Panc1 (cell line): ENCODE measurements around the gene INCA1. TPM values are rescaled to one million over a fixed set of nuclear protein-coding genes. Genes with fewer than 3 reads are reported as not detected.

Source experiments
- ATAC-seq: fragments of 200-7000 bp; cut with Tn5 transposase; 2 replicates; pipeline ENCODE4 v1.9.1; 2020; ENCODE audit warnings: mild to moderate bottlenecking, moderate library complexity
- BruUV-seq: library from RNA; stranded (reverse); fragments of 400-500 nt; replicated peaks from 2 replicates; lab custom pipeline; 2021; lab: Mats Ljungman, UMichigan
- CTCF ChIA-PET: fragments of 300-600 bp; sonication (Branson Sonifier 250); formaldehyde crosslinking; loops from one replicate; lab custom pipeline; 2022; ENCODE audit warnings: antibody characterized with exemption; lab: Charles Lee
- POLR2A ChIA-PET: fragments of 300-600 bp; sonication (Branson Sonifier 250); formaldehyde crosslinking; loops from one replicate; lab custom pipeline; 2022; ENCODE audit warnings: antibody characterized with exemption; lab: Charles Lee
- DNase-seq: peaks from one replicate; pipeline ENCODE4 v3.0.0-alpha.2; 2010; ENCODE audit warnings: low read depth, low spot score
- H3K27ac ChIP-seq: 2 replicates; pipeline ENCODE4 v1.5.1; 2011; ENCODE audit warnings: mild to moderate bottlenecking, low read length, inconsistent platforms
- H3K27me3 ChIP-seq: fragments of 200-500 bp; sonication (Bioruptor generic); 2 replicates; pipeline ENCODE4 v1.6.0; 2014; ENCODE audit warnings: low read length, inconsistent platforms; ENCODE audit not compliant: control insufficient read depth, insufficient read depth
- H3K36me3 ChIP-seq: fragments of 200-500 bp; sonication (Bioruptor generic); 2 replicates; pipeline ENCODE4 v1.5.1; 2014; ENCODE audit warnings: inconsistent platforms, mild to moderate bottlenecking, low read length, moderate library complexity; ENCODE audit not compliant: control insufficient read depth, insufficient read depth
- H3K4me1 ChIP-seq: 2 replicates; pipeline ENCODE4 v1.5.1; 2011; ENCODE audit warnings: inconsistent platforms, mild to moderate bottlenecking, low read length, moderate library complexity; ENCODE audit not compliant: control insufficient read depth, insufficient read depth
- H3K4me3 ChIP-seq, 2 experiments: 2 replicates each; pipeline ENCODE4 v1.5.1; 2011 to 2012; ENCODE audit warnings: low read depth in 2 of 2, low read length in 2 of 2, mild to moderate bottlenecking in 2 of 2, inconsistent platforms in 1 of 2, moderate library complexity in 1 of 2
- H3K9me3 ChIP-seq: fragments of 200-500 bp; sonication (Bioruptor generic); 2 replicates; pipeline ENCODE4 v1.5.1; 2014; ENCODE audit warnings: low read depth, mild to moderate bottlenecking, inconsistent platforms, low read length, moderate library complexity; ENCODE audit not compliant: control insufficient read depth, insufficient read depth
- POLR2AphosphoS5 ChIP-seq: IDR thresholded peaks from 2 replicates; pipeline ENCODE4 v1.6.1; 2012; ENCODE audit warnings: mild to moderate bottlenecking, low read depth, low read length, moderate library complexity
- SIN3A ChIP-seq: IDR thresholded peaks from 2 replicates; pipeline ENCODE4 v1.6.1; 2012; ENCODE audit warnings: low read depth, mild to moderate bottlenecking, low read length, moderate library complexity, borderline replicate concordance; ENCODE audit not compliant: insufficient read depth
- TCF7L2 ChIP-seq: IDR thresholded peaks from 2 replicates; pipeline ENCODE4 v1.6.1; 2011; ENCODE audit warnings: mild to moderate bottlenecking, low read depth, low read length, inconsistent platforms
- in situ Hi-C: cut with HindIII; loops from 2 replicates; pipeline ENCODE4 v1.10.0; 2016; ENCODE audit warnings: low sequenced_read_pairs, low pct_unique_long_range_greater_than_20kb
- intact Hi-C: fragments of 100-400 bp; cut with micrococcal nuclease; formaldehyde crosslinking; loops from one replicate; pipeline ENCODE4 v1.10.0; 2022; ENCODE audit not compliant: unreplicated experiment
- total RNA-seq: library from RNA; stranded (reverse); gene quantifications from one replicate; pipeline ENCODE4 v1.2.1, GENCODE V29; 2021; ENCODE audit not compliant: unreplicated experiment
- TF ChIP-seq, protein P1 (sequence below), 2 experiments: IDR thresholded peaks; 2 replicates each; pipeline ENCODE4 v1.6.1; 2011 to 2012; ENCODE audit warnings: low read depth in 2 of 2, control low read depth in 1 of 2, low read length in 1 of 2, mild to moderate bottlenecking in 1 of 2, moderate library complexity in 1 of 2; ENCODE audit not compliant: insufficient read depth in 1 of 2
- TF ChIP-seq, protein P2 (sequence below): fragments of 450-650 bp; IDR thresholded peaks from 2 replicates; pipeline ENCODE4 v1.5.1; 2017; ENCODE audit warnings: mild to moderate bottlenecking

The INCA1 gene
- total RNA-seq, 1 experiment from 2014 or later, result 1.7 TPM

GRCh38 chr17:4941319-4941610, 56.1 kb downstream of the INCA1 start:
- no peak for DNase-seq
- Histone ChIP-seq H3K27ac (peak overlapping the region; percentile 89), H3K9me3 (no peaks in the 10 kb centered on the region), H3K4me3 (peak overlapping the region; percentile 90 to 92), H3K36me3 (peaks cover 12% of the 10 kb centered on the region), H3K27me3 (no peaks in the 10 kb centered on the region), H3K4me1 (peaks cover 35% of the 10 kb centered on the region)
- TF ChIP-seq TCF7L2 (no peak), POLR2AphosphoS5 (no peak), SIN3A (no peak)
- TF ChIP-seq, protein P1, sequence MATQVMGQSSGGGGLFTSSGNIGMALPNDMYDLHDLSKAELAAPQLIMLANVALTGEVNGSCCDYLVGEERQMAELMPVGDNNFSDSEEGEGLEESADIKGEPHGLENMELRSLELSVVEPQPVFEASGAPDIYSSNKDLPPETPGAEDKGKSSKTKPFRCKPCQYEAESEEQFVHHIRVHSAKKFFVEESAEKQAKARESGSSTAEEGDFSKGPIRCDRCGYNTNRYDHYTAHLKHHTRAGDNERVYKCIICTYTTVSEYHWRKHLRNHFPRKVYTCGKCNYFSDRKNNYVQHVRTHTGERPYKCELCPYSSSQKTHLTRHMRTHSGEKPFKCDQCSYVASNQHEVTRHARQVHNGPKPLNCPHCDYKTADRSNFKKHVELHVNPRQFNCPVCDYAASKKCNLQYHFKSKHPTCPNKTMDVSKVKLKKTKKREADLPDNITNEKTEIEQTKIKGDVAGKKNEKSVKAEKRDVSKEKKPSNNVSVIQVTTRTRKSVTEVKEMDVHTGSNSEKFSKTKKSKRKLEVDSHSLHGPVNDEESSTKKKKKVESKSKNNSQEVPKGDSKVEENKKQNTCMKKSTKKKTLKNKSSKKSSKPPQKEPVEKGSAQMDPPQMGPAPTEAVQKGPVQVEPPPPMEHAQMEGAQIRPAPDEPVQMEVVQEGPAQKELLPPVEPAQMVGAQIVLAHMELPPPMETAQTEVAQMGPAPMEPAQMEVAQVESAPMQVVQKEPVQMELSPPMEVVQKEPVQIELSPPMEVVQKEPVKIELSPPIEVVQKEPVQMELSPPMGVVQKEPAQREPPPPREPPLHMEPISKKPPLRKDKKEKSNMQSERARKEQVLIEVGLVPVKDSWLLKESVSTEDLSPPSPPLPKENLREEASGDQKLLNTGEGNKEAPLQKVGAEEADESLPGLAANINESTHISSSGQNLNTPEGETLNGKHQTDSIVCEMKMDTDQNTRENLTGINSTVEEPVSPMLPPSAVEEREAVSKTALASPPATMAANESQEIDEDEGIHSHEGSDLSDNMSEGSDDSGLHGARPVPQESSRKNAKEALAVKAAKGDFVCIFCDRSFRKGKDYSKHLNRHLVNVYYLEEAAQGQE (IDR thresholded peaks at IDR 0.05; ENCODE audit: insufficient read depth in 1 of 2, low read depth in 2 of 2, low read length in 1 of 2), result no peak
- TF ChIP-seq, protein P2, sequence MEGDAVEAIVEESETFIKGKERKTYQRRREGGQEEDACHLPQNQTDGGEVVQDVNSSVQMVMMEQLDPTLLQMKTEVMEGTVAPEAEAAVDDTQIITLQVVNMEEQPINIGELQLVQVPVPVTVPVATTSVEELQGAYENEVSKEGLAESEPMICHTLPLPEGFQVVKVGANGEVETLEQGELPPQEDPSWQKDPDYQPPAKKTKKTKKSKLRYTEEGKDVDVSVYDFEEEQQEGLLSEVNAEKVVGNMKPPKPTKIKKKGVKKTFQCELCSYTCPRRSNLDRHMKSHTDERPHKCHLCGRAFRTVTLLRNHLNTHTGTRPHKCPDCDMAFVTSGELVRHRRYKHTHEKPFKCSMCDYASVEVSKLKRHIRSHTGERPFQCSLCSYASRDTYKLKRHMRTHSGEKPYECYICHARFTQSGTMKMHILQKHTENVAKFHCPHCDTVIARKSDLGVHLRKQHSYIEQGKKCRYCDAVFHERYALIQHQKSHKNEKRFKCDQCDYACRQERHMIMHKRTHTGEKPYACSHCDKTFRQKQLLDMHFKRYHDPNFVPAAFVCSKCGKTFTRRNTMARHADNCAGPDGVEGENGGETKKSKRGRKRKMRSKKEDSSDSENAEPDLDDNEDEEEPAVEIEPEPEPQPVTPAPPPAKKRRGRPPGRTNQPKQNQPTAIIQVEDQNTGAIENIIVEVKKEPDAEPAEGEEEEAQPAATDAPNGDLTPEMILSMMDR, result no peak
- ATAC-seq, result no peak
- no TSS peak for BruUV-seq
- intact Hi-C loops, result no loop called here
- in situ Hi-C loops, result no loop called here
- CTCF ChIA-PET, result no interaction called here
- POLR2A ChIA-PET, result no interaction called here

- Histone ChIP-seq H3K27me3 (no peaks in the 10 kb centered on the region), H3K9me3 (no peaks in the 10 kb centered on the region), H3K4me3 (peak overlapping the region; percentile 90 to 92), H3K36me3 (peaks cover 11% of the 10 kb centered on the region), H3K27ac (peak overlapping the region; percentile 89), H3K4me1 (peaks cover 34% of the 10 kb centered on the region)
- POLR2A ChIA-PET, result no interaction called here
- ATAC-seq (peak; percentile 80), DNase-seq (no peak)
- CTCF ChIA-PET, result no interaction called here
- intact Hi-C loops, result no loop called here
- TF ChIP-seq POLR2AphosphoS5 (0 out of 2 replicates have a peak, but pooled peaks have one; percentile 61), TCF7L2 (peak; percentile 11; the same call in 1 of the 2 replicates), SIN3A (no peak; the same call in 1 of the 2 replicates)
- TF ChIP-seq, protein P2, result no peak
- TF ChIP-seq, protein P1 (IDR thresholded peaks at IDR 0.05; ENCODE audit: insufficient read depth in 1 of 2, low read depth in 2 of 2, low read length in 1 of 2), result no peak
- in situ Hi-C loops, result no loop called here
- BruUV-seq, result TSS peak; percentile 90
Measured at GRCh38 chr17:4940555-4941318, 56.6 kb downstream of the INCA1 start.
